IMR-90 (cell line): ENCODE measurements around the gene RPUSD4. TPM values are rescaled to one million over a fixed set of nuclear protein-coding genes. Genes with fewer than 3 reads are reported as not detected.

Source experiments
- ATAC-seq: fragments of 200-7000 bp; cut with Tn5 transposase; 2 replicates; pipeline ENCODE4 v1.9.1; 2020; ENCODE audit warnings: low read depth, mild to moderate bottlenecking, moderate library complexity
- BruUV-seq: library from RNA; stranded (reverse); fragments of 400-500 nt; replicated peaks from 2 replicates; lab custom pipeline; 2021; lab: Mats Ljungman, UMichigan
- CTCF ChIA-PET: fragments of 300-600 bp; formaldehyde crosslinking; extraction: SDS; loops from one replicate; lab custom pipeline; 2021; ENCODE audit warnings: antibody characterized with exemption; lab: Yijun Ruan, JAX
- POLR2A ChIA-PET: fragments of 300-600 bp; sonication (Branson Sonifier 250); formaldehyde crosslinking; loops from one replicate; lab custom pipeline; 2022; ENCODE audit warnings: antibody characterized with exemption; ENCODE audit not compliant: unreplicated experiment; lab: Charles Lee
- DNase-seq: peaks from one replicate; pipeline ENCODE4 v3.0.0; 2013
- H2AFZ ChIP-seq: replicated peaks from 2 replicates; pipeline ENCODE3; 2013; ENCODE audit warnings: low read length, mild to moderate bottlenecking; ENCODE audit not compliant: poor library complexity
- H2AK5ac ChIP-seq: 2 replicates; pipeline ENCODE4 v1.6.1; 2013; ENCODE audit warnings: low read depth, low read length, inconsistent platforms
- H2AK9ac ChIP-seq: replicated peaks from 2 replicates; pipeline ENCODE3; 2013; ENCODE audit warnings: mild to moderate bottlenecking, low read depth, low read length, moderate library complexity; ENCODE audit not compliant: poor library complexity
- H2BK120ac ChIP-seq: 2 replicates; pipeline ENCODE4 v1.6.1; 2013; ENCODE audit warnings: low read depth, low read length, inconsistent platforms
- H2BK15ac ChIP-seq: 3 replicates; pipeline ENCODE4 v1.6.1; 2013; ENCODE audit warnings: low read depth, low read length, inconsistent platforms
- H2BK20ac ChIP-seq: 2 replicates; pipeline ENCODE4 v1.6.1; 2013; ENCODE audit warnings: low read depth, mild to moderate bottlenecking, inconsistent platforms, low read length, moderate library complexity
- H2BK5ac ChIP-seq: 2 replicates; pipeline ENCODE4 v1.6.1; 2013; ENCODE audit warnings: mild to moderate bottlenecking, low read depth, low read length, inconsistent platforms; ENCODE audit not compliant: poor library complexity, severe bottlenecking
- H3K14ac ChIP-seq: replicated peaks from 2 replicates; pipeline ENCODE4 v1.6.1; 2013; ENCODE audit warnings: low read depth, low read length, inconsistent platforms
- H3K18ac ChIP-seq: 2 replicates; pipeline ENCODE4 v1.6.1; 2013; ENCODE audit warnings: low read depth, low read length, control low read depth
- H3K23ac ChIP-seq: 2 replicates; pipeline ENCODE4 v1.6.1; 2013; ENCODE audit warnings: low read depth, low read length, inconsistent platforms
- H3K27ac ChIP-seq: 2 replicates; pipeline ENCODE4 v1.5.1; 2013; ENCODE audit warnings: mild to moderate bottlenecking, control low read depth, low read length; ENCODE audit not compliant: insufficient read depth
- H3K27me3 ChIP-seq: 2 replicates; pipeline ENCODE4 v1.6.1; 2013; ENCODE audit warnings: low read length; ENCODE audit not compliant: control insufficient read depth, insufficient read depth
- H3K36me3 ChIP-seq: 2 replicates; pipeline ENCODE4 v1.6.1; 2013; ENCODE audit warnings: low read length, mixed read lengths; ENCODE audit not compliant: control insufficient read depth, insufficient read depth
- H3K4ac ChIP-seq: 2 replicates; pipeline ENCODE4 v1.6.1; 2013; ENCODE audit warnings: low read depth, low read length, inconsistent platforms
- H3K4me1 ChIP-seq: 2 replicates; pipeline ENCODE4 v1.6.1; 2013; ENCODE audit warnings: low read length, mixed read lengths; ENCODE audit not compliant: control insufficient read depth, insufficient read depth
- H3K4me2 ChIP-seq: 2 replicates; pipeline ENCODE4 v1.6.1; 2013; ENCODE audit warnings: low read depth, mild to moderate bottlenecking, control low read depth, low read length, moderate library complexity
- H3K4me3 ChIP-seq: 2 replicates; pipeline ENCODE4 v1.5.1; 2013; ENCODE audit warnings: low read depth, mild to moderate bottlenecking, control low read depth, low read length, moderate library complexity; ENCODE audit not compliant: insufficient read depth
- H3K56ac ChIP-seq: 2 replicates; pipeline ENCODE4 v1.6.1; 2013; ENCODE audit warnings: low read length, inconsistent platforms; ENCODE audit not compliant: insufficient read depth; ENCODE audit errors: extremely low read depth
- H3K79me1 ChIP-seq, 2 experiments: 2 replicates each; pipeline ENCODE4 v1.6.1; 2013; ENCODE audit warnings: low read length in 2 of 2, inconsistent platforms in 1 of 2, low read depth in 1 of 2
- H3K9ac ChIP-seq: 2 replicates; pipeline ENCODE4 v1.6.1; 2013; ENCODE audit warnings: low read depth, low read length, control low read depth
- H3K9me1 ChIP-seq: 2 replicates; pipeline ENCODE4 v1.6.1; 2013; ENCODE audit warnings: low read length, inconsistent platforms; ENCODE audit not compliant: insufficient read depth
- H3K9me3 ChIP-seq: 2 replicates; pipeline ENCODE4 v1.6.1; 2013; ENCODE audit warnings: low read length; ENCODE audit not compliant: control insufficient read depth, insufficient read depth
- H4K20me1 ChIP-seq: 2 replicates; pipeline ENCODE4 v1.6.1; 2013; ENCODE audit warnings: low read length, inconsistent platforms; ENCODE audit not compliant: insufficient read depth
- H4K5ac ChIP-seq: 2 replicates; pipeline ENCODE4 v1.6.1; 2013; ENCODE audit warnings: mild to moderate bottlenecking, low read depth, low read length, control low read depth
- H4K8ac ChIP-seq, 2 experiments: 2 replicates each; pipeline ENCODE4 v1.6.1; 2013; ENCODE audit warnings: low read depth in 2 of 2, low read length in 2 of 2, control low read depth in 1 of 2, inconsistent platforms in 1 of 2
- H4K91ac ChIP-seq: 2 replicates; pipeline ENCODE4 v1.6.1; 2013; ENCODE audit warnings: low read depth, low read length, inconsistent platforms; ENCODE audit not compliant: insufficient read depth
- BHLHE40 ChIP-seq: fragments of 150-350 bp; IDR thresholded peaks from 2 replicates; pipeline ENCODE4 v1.6.1; 2016; ENCODE audit warnings: mild to moderate bottlenecking, low read depth, low read length
- CEBPB ChIP-seq: IDR thresholded peaks from 2 replicates; pipeline ENCODE4 v1.6.1; 2012; ENCODE audit warnings: low read depth, low read length, improper control_type of control experiment
- CHD1 ChIP-seq: IDR thresholded peaks from 2 replicates; pipeline ENCODE4 v1.6.1; 2012; ENCODE audit warnings: low read depth, low read length, improper control_type of control experiment
- FOS ChIP-seq: fragments of 150-350 bp; IDR thresholded peaks from 2 replicates; pipeline ENCODE4 v1.6.1; 2016; ENCODE audit warnings: low read depth, low read length
- MAFK ChIP-seq: IDR thresholded peaks from 2 replicates; pipeline ENCODE4 v1.6.1; 2012; ENCODE audit warnings: low read depth, low read length, improper control_type of control experiment
- MAZ ChIP-seq: IDR thresholded peaks from 2 replicates; pipeline ENCODE4 v1.6.1; 2012; ENCODE audit warnings: low read depth, mild to moderate bottlenecking, low read length, improper control_type of control experiment, moderate library complexity, borderline replicate concordance
- MXI1 ChIP-seq: IDR thresholded peaks from 2 replicates; pipeline ENCODE4 v1.6.1; 2012; ENCODE audit warnings: low read depth, mild to moderate bottlenecking, low read length, moderate library complexity, borderline replicate concordance
- NFE2L2 ChIP-seq: fragments of 150-350 bp; IDR thresholded peaks from 2 replicates; pipeline ENCODE4 v1.6.1; 2016; ENCODE audit warnings: low read depth, mild to moderate bottlenecking, low read length
- POLR2A ChIP-seq: IDR thresholded peaks from 2 replicates; pipeline ENCODE4 v1.6.1; 2012; ENCODE audit warnings: mild to moderate bottlenecking, low read depth, low read length
- RAD21 ChIP-seq: IDR thresholded peaks from 2 replicates; pipeline ENCODE4 v1.6.1; 2012; ENCODE audit warnings: low read length, improper control_type of control experiment
- RCOR1 ChIP-seq: IDR thresholded peaks from 2 replicates; pipeline ENCODE4 v1.6.1; 2012; ENCODE audit warnings: mild to moderate bottlenecking, low read length, improper control_type of control experiment; ENCODE audit not compliant: insufficient replicate concordance
- RFX5 ChIP-seq: IDR thresholded peaks from 2 replicates; pipeline ENCODE4 v1.8.0; 2012; ENCODE audit warnings: low read depth, mild to moderate bottlenecking, low read length, moderate library complexity
- SMC3 ChIP-seq: fragments of 150-350 bp; IDR thresholded peaks from 2 replicates; pipeline ENCODE4 v1.6.1; 2016; ENCODE audit warnings: low read depth, mild to moderate bottlenecking, antibody characterized with exemption, low read length, moderate library complexity
- WGBS, 2 experiments: methylation state at CpG; one replicate each; pipeline versions ENCODE4 v1.1.5 to v1.1.7; 2013; ENCODE audit warnings: missing lambda C conversion rate in 2 of 2; ENCODE audit not compliant: insufficient read length in 1 of 2; ENCODE audit errors: extremely low coverage in 2 of 2; 5-methylcytosine and 5-hydroxymethylcytosine counted together
- dilution Hi-C: fragments of 300-500 bp; cut with HindIII; formaldehyde crosslinking; loops from one replicate; pipeline ENCODE4 v1.14.3; 2018; ENCODE audit warnings: low sequenced_read_pairs; ENCODE audit not compliant: unreplicated experiment
- in situ Hi-C: fragments of 300-500 bp; cut with MboI; formaldehyde crosslinking; loops from 3 replicates; pipeline ENCODE4 v1.14.3; 2019; ENCODE audit warnings: low sequenced_read_pairs, inconsistent platforms, mixed read lengths
- intact Hi-C: fragments of 100-400 bp; cut with micrococcal nuclease; formaldehyde crosslinking; loops from 2 replicates; pipeline ENCODE4 v1.10.0; 2022
- polyA plus RNA-seq, 3 experiments: library from polyadenylated mRNA; depleted of rRNA; stranded (reverse); fragments of >200 nt; gene quantifications; 2 replicates each; pipeline ENCODE4 v1.2.3, GENCODE V29; 2012; ENCODE audit warnings: low replicate concordance in 1 of 3
- total RNA-seq: library from RNA; depleted of rRNA; stranded (reverse); fragments of >200 nt; gene quantifications from 2 replicates; pipeline ENCODE4 v1.2.3, GENCODE V29; 2012
- TF ChIP-seq, protein P1 (sequence below): fragments of 150-350 bp; IDR thresholded peaks from 2 replicates; pipeline ENCODE4 v1.6.1; 2017; ENCODE audit warnings: mild to moderate bottlenecking, antibody characterized with exemption, low read length, low read depth
- TF ChIP-seq, protein P2 (sequence below): fragments of 150-350 bp; IDR thresholded peaks from 2 replicates; pipeline ENCODE4 v1.6.1; 2016; ENCODE audit warnings: low read depth, mild to moderate bottlenecking, low read length, moderate library complexity, borderline replicate concordance
- TF ChIP-seq, protein P3 (sequence below): conservative IDR thresholded peaks from 2 replicates; pipeline ENCODE4 v1.5.1; 2012; ENCODE audit warnings: mild to moderate bottlenecking, low read depth, low read length, improper control_type of control experiment

RPUSD4 gene
- total and polyA plus RNA-seq, 2 of the 4 experiments (the other 2 are of a cell fraction): 22.1 to 30.6 TPM

DNA sequence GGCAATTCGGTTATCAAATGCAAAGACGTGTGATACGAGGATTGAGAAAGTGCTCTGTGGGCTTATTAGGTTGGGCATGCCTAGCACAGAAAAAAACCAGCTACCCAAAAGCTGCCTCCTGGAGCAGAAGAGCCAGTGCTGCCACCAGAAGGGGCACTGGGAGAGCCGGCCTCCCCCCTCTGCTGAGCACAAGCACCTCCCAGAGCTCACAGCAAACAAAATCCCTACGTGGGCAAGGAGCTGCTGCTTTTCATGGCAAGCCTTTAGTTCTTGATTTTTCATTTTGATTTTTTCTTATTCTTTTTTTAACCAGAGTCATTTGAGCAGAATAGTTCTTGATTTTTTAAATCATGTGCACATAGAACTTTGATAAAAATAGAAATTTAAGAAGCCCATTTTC, 12.8 kb downstream of the RPUSD4 start:
- Histone ChIP-seq H2AFZ (no peak overlapping the region), H3K4me1 (no peaks in the 10 kb centered on the region), H3K14ac (no peak overlapping the region), H3K18ac (no peak overlapping the region), H3K27me3 (no peaks in the 10 kb centered on the region), H2BK5ac (no peak overlapping the region), H3K9me3 (no peaks in the 10 kb centered on the region), H3K4me2 (no peak overlapping the region), H3K27ac (no peak overlapping the region), H2AK9ac (no peak overlapping the region), H3K56ac (no peak overlapping the region), H3K79me1 (no peaks in the 10 kb centered on the region; a peak in 1 of 4 replicates), H3K4me3 (no peak overlapping the region), H3K36me3 (peaks cover 37% of the 10 kb centered on the region), H2BK15ac (no peak overlapping the region), H2BK20ac (no peak overlapping the region), H4K20me1 (no peaks in the 10 kb centered on the region; the same call in none of the 2 replicates), H2AK5ac (no peak overlapping the region), H3K9ac (no peak overlapping the region), H3K4ac (no peak overlapping the region), H4K91ac (no peak overlapping the region), H4K8ac (no peak overlapping the region), H3K23ac (no peak overlapping the region), H2BK120ac (no peak overlapping the region), H3K9me1 (peaks cover 2% of the 10 kb centered on the region; the same call in 1 of the 2 replicates), H4K5ac (no peak overlapping the region)
- DNase-seq (no peak), ATAC-seq (no peak)
- in situ Hi-C loops: no loop called here
- CTCF ChIA-PET: interaction anchor here (0.7 kb wide), 1 partner anchor 733 kb away, joined by 3 read pairs; no protein-coding TSS in a partner anchor
- dilution Hi-C loops: no loop called here
- TF ChIP-seq FOS (no peak), RCOR1 (no peak), CHD1 (no peak), CEBPB (no peak), MAZ (no peak), NFE2L2 (no peak), POLR2A (no peak), SMC3 (no peak), BHLHE40 (no peak), RAD21 (no peak), MAFK (no peak), RFX5 (no peak), MXI1 (no peak)
- TF ChIP-seq, protein P1, sequence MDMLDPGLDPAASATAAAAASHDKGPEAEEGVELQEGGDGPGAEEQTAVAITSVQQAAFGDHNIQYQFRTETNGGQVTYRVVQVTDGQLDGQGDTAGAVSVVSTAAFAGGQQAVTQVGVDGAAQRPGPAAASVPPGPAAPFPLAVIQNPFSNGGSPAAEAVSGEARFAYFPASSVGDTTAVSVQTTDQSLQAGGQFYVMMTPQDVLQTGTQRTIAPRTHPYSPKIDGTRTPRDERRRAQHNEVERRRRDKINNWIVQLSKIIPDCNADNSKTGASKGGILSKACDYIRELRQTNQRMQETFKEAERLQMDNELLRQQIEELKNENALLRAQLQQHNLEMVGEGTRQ: no peak
- TF ChIP-seq, protein P2, sequence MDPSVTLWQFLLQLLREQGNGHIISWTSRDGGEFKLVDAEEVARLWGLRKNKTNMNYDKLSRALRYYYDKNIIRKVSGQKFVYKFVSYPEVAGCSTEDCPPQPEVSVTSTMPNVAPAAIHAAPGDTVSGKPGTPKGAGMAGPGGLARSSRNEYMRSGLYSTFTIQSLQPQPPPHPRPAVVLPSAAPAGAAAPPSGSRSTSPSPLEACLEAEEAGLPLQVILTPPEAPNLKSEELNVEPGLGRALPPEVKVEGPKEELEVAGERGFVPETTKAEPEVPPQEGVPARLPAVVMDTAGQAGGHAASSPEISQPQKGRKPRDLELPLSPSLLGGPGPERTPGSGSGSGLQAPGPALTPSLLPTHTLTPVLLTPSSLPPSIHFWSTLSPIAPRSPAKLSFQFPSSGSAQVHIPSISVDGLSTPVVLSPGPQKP: no peak
- TF ChIP-seq, protein P3, sequence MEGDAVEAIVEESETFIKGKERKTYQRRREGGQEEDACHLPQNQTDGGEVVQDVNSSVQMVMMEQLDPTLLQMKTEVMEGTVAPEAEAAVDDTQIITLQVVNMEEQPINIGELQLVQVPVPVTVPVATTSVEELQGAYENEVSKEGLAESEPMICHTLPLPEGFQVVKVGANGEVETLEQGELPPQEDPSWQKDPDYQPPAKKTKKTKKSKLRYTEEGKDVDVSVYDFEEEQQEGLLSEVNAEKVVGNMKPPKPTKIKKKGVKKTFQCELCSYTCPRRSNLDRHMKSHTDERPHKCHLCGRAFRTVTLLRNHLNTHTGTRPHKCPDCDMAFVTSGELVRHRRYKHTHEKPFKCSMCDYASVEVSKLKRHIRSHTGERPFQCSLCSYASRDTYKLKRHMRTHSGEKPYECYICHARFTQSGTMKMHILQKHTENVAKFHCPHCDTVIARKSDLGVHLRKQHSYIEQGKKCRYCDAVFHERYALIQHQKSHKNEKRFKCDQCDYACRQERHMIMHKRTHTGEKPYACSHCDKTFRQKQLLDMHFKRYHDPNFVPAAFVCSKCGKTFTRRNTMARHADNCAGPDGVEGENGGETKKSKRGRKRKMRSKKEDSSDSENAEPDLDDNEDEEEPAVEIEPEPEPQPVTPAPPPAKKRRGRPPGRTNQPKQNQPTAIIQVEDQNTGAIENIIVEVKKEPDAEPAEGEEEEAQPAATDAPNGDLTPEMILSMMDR: no peak
- WGBS, 2 experiments: no CpG with 5 or more reads among the region's 5 CpGs
- POLR2A ChIA-PET: no interaction called here
- BruUV-seq: no TSS peak
- intact Hi-C loops: no loop called here
